Upper lobe of right lung (tissue), 1 donor: ENCODE measurements around the gene CCNDBP1. TPM values are rescaled to one million over a fixed set of nuclear protein-coding genes. Genes with fewer than 3 reads are reported as not detected.

Source experiments
- ATAC-seq: fragments of 200-7000 bp; cut with Tn5 transposase; one replicate; pipeline ENCODE4 v1.9.1; 2020; ENCODE audit warnings: mild to moderate bottlenecking, moderate library complexity
- DNase-seq: peaks from one replicate; pipeline ENCODE4 v3.0.0-alpha.2; 2020
- H3K27ac ChIP-seq: fragments of 200-600 bp; one replicate; pipeline ENCODE4 v1.8.0; 2022
- H3K27me3 ChIP-seq: fragments of 200-600 bp; one replicate; pipeline ENCODE4 v1.8.0; 2022; ENCODE audit warnings: mild to moderate bottlenecking
- H3K36me3 ChIP-seq: fragments of 200-600 bp; one replicate; pipeline ENCODE4 v1.8.0; 2022
- H3K4me1 ChIP-seq: fragments of 200-600 bp; one replicate; pipeline ENCODE4 v1.8.0; 2022
- H3K4me3 ChIP-seq: fragments of 200-600 bp; one replicate; pipeline ENCODE4 v1.8.0; 2022; ENCODE audit warnings: mild to moderate bottlenecking
- H3K9me3 ChIP-seq: fragments of 200-600 bp; one replicate; pipeline ENCODE4 v1.8.0; 2022
- CTCF ChIP-seq: fragments of 200-600 bp; IDR thresholded peaks from one replicate; pipeline ENCODE4 v1.8.0; 2022; ENCODE audit warnings: antibody characterized with exemption
- intact Hi-C: fragments of 100-400 bp; cut with DNase I; formaldehyde crosslinking; loops from one replicate; pipeline ENCODE4 v1.11.0; 2022
- total RNA-seq: library from RNA; stranded (reverse); fragmentation: NEBNext Ultra II Directional; extraction: Animal tissue kit (Norgen Biotek cat#: 25700); gene quantifications from one replicate; pipeline ENCODE4 v1.2.1, GENCODE V29; 2021
- donor health status: DM: no; HTN: yes; CAD: no; lungs with severe emphysema.

Gene CCNDBP1
- total RNA-seq, 1 donor from 2014 or later: 57.9 TPM

- Histone ChIP-seq H3K4me3 (no peak overlapping the region), H3K27ac (no peak overlapping the region), H3K9me3 (no peaks in the 10 kb centered on the region), H3K27me3 (peaks cover 6% of the 10 kb centered on the region), H3K4me1 (no peaks in the 10 kb centered on the region), H3K36me3 (no peaks in the 10 kb centered on the region)
- intact Hi-C loops: no loop called here
- TF ChIP-seq CTCF: no peak
- no peak for DNase-seq
- no peak for ATAC-seq
Measured at GRCh38 chr15:43212951-43213350, 27.7 kb downstream of the CCNDBP1 start.

- Histone ChIP-seq H3K27ac (no peak overlapping the region), H3K4me1 (no peaks in the 10 kb centered on the region), H3K36me3 (no peaks in the 10 kb centered on the region), H3K27me3 (peaks cover 6% of the 10 kb centered on the region), H3K9me3 (no peaks in the 10 kb centered on the region), H3K4me3 (no peak overlapping the region)
- no peak for ATAC-seq
- intact Hi-C loops: no loop called here
- no peak for DNase-seq
- TF ChIP-seq CTCF: no peak
Measured at GRCh38 chr15:43213466-43213865, 28.3 kb downstream of the CCNDBP1 start.

GRCh38 chr15:43214169-43214568 lies 29.0 kb downstream of the CCNDBP1 start:
- intact Hi-C loops: no loop called here
- Histone ChIP-seq H3K9me3 (no peaks in the 10 kb centered on the region), H3K4me3 (no peak overlapping the region), H3K4me1 (no peaks in the 10 kb centered on the region), H3K36me3 (no peaks in the 10 kb centered on the region), H3K27me3 (peaks cover 2% of the 10 kb centered on the region), H3K27ac (no peak overlapping the region)
- no peak for TF ChIP-seq CTCF
- no peak for DNase-seq
- ATAC-seq: no peak

- DNase-seq (no peak), ATAC-seq (no peak)
- Histone ChIP-seq H3K4me1 (no peaks in the 10 kb centered on the region), H3K36me3 (no peaks in the 10 kb centered on the region), H3K9me3 (no peaks in the 10 kb centered on the region), H3K27me3 (no peaks in the 10 kb centered on the region), H3K4me3 (no peak overlapping the region), H3K27ac (no peak overlapping the region)
- intact Hi-C loops: no loop called here
- no peak for TF ChIP-seq CTCF
Measured at GRCh38 chr15:43214592-43215295, 29.5 kb downstream of the CCNDBP1 start.

- no peaks in the 10 kb centered on the region for H3K36me3 ChIP-seq
- H3K4me3 ChIP-seq: no peak overlapping the region
- no peak for DNase-seq
- TF ChIP-seq CTCF: no peak
- no peaks in the 10 kb centered on the region for H3K4me1 ChIP-seq
- ATAC-seq: no peak
- H3K27me3 ChIP-seq: no peaks in the 10 kb centered on the region
- no peaks in the 10 kb centered on the region for H3K9me3 ChIP-seq
- H3K27ac ChIP-seq: no peak overlapping the region
- intact Hi-C loops: no loop called here
Measured at GRCh38 chr15:43215961-43216360, 30.8 kb downstream of the CCNDBP1 start.
